ENCODE results near the gene LSAMP. TPM values are rescaled to one million over a fixed set of nuclear protein-coding genes. Genes with fewer than 3 reads are reported as not detected.

LSAMP gene
- total and polyA plus RNA-seq, 2 experiments from 2014 or later, result 2.0 to 2.9 TPM

GRCh38 chr3:116166121-116166520 is 279.2 kb downstream of the LSAMP start:
- Histone ChIP-seq H3K27ac (ENCODE audit: low read depth) (no peak overlapping the region), H3K4me3 (no peak overlapping the region), H2AFZ (no peak overlapping the region), H4K20me1 (replicated peaks; ENCODE audit: insufficient read depth) (no peaks in the 10 kb centered on the region), H3K4me1 (ENCODE audit: insufficient read depth) (peaks cover 6% of the 10 kb centered on the region), H3K9me2 (ENCODE audit: insufficient read depth) (no peaks in the 10 kb centered on the region), H3K4me2 (no peak overlapping the region), H3K79me2 (replicated peaks; ENCODE audit: insufficient read depth) (no peaks in the 10 kb centered on the region), H3K36me3 (ENCODE audit: insufficient read depth) (no peaks in the 10 kb centered on the region), H3K27me3 (ENCODE audit: insufficient read depth) (no peaks in the 10 kb centered on the region), H3F3A (replicated peaks; ENCODE audit: low read depth) (no peaks in the 10 kb centered on the region)
- no peaks in the 10 kb centered on the region for H3K36me3 Mint-ChIP-seq (ENCODE audit: low read depth)
- TF ChIP-seq ZNF114 (CRISPR knock-in tag; IDR thresholded peaks at IDR 0.05) (no peak), JUNB (IDR thresholded peaks at IDR 0.05; ENCODE audit: unreplicated experiment) (no peak), CTCF (conservative IDR thresholded peaks at IDR 0.05; ENCODE audit: low read depth in 2 of 2) (no peak), CREB1 (CRISPR knock-in tag; IDR thresholded peaks at IDR 0.05; ENCODE audit: low read depth) (no peak), STAT1 (IDR thresholded peaks at IDR 0.05; ENCODE audit: unreplicated experiment) (no peak)
- ATAC-seq, result no peak
- peaks cover 19% of the 10 kb centered on the region for H3K4me1 Mint-ChIP-seq
- no peak overlapping the region for H3K4me3 Mint-ChIP-seq
- H3K27me3 Mint-ChIP-seq (ENCODE audit: insufficient read depth, low read depth, poor library complexity), result no peaks in the 10 kb centered on the region
- DNase-seq (ENCODE audit: low spot score), result no peak
- H3K27ac Mint-ChIP-seq, result no peak overlapping the region
- no peaks in the 10 kb centered on the region for H3K9me3 Mint-ChIP-seq

- no peaks in the 10 kb centered on the region for H3K27me3 Mint-ChIP-seq (ENCODE audit: insufficient read depth, low read depth, poor library complexity)
- no peaks in the 10 kb centered on the region for H3K36me3 Mint-ChIP-seq (ENCODE audit: low read depth)
- H3K27ac Mint-ChIP-seq, result no peak overlapping the region
- Histone ChIP-seq H3K36me3 (ENCODE audit: insufficient read depth) (no peaks in the 10 kb centered on the region), H3K79me2 (replicated peaks; ENCODE audit: insufficient read depth) (no peaks in the 10 kb centered on the region), H4K20me1 (replicated peaks; ENCODE audit: insufficient read depth) (no peaks in the 10 kb centered on the region), H3K27me3 (ENCODE audit: insufficient read depth) (no peaks in the 10 kb centered on the region), H3F3A (replicated peaks; ENCODE audit: low read depth) (no peaks in the 10 kb centered on the region), H3K4me3 (no peak overlapping the region), H2AFZ (no peak overlapping the region), H3K4me2 (no peak overlapping the region), H3K27ac (ENCODE audit: low read depth) (no peak overlapping the region), H3K4me1 (ENCODE audit: insufficient read depth) (peaks cover 6% of the 10 kb centered on the region), H3K9me2 (ENCODE audit: insufficient read depth) (no peaks in the 10 kb centered on the region)
- H3K4me3 Mint-ChIP-seq, result no peak overlapping the region
- DNase-seq (ENCODE audit: low spot score) (no peak), ATAC-seq (no peak)
- TF ChIP-seq CTCF (conservative IDR thresholded peaks at IDR 0.05; ENCODE audit: low read depth in 2 of 2), result no peak
- no peak for TF ChIP-seq ZNF114 (CRISPR knock-in tag; IDR thresholded peaks at IDR 0.05)
- no peak for TF ChIP-seq POLR2AphosphoS5 (IDR thresholded peaks at IDR 0.05; ENCODE audit: low read depth)
- TF ChIP-seq EZH2 (IDR thresholded peaks at IDR 0.05; ENCODE audit: low read depth, unreplicated experiment), result no peak
- TF ChIP-seq STAT1 (IDR thresholded peaks at IDR 0.05; ENCODE audit: unreplicated experiment), result no peak
- no peak for TF ChIP-seq ZNF462 (CRISPR knock-in tag; IDR thresholded peaks at IDR 0.05)
- peaks cover 19% of the 10 kb centered on the region for H3K4me1 Mint-ChIP-seq
- no peaks in the 10 kb centered on the region for H3K9me3 Mint-ChIP-seq
These were observed 279.6 kb downstream of the LSAMP start for GRCh38 chr3:116165641-116166040.
